ENCODE measurements around the gene DSTN. TPM values are rescaled to one million over a fixed set of nuclear protein-coding genes. Genes with fewer than 3 reads are reported as not detected.

The DSTN gene
- total and polyA plus RNA-seq, 12 donors: 261 to 802 (median 546) TPM

- no peaks in the 10 kb centered on the region for H3K9me3 ChIP-seq
- no peak for TF ChIP-seq CTCF (IDR thresholded peaks at IDR 0.05)
- H3K27ac ChIP-seq: no peak overlapping the region
- peaks cover 0 to 31% (median 8%) of the 10 kb centered on the region in 9 donors for H3K36me3 ChIP-seq
- no peak overlapping the region for H3K4me3 ChIP-seq
- DNase-seq: no peak
- peaks cover 2 to 70% (median 45%) of the 10 kb centered on the region in 9 donors for H3K4me1 ChIP-seq
- no peak for ATAC-seq
- 90 to 92% methylated on average over 1 of the region's 1 CpG for WGBS, 2 donors
- intact Hi-C loops (cut with DNase I): no loop called here
- H3K27me3 ChIP-seq: no peaks in the 10 kb centered on the region
Observed at GRCh38 chr20:17598013-17598550, 28.2 kb downstream of the DSTN start.

GRCh38 chr20:17601957-17602356 lies 32.1 kb downstream of the DSTN start:
- no peak overlapping the region for H3K4me3 ChIP-seq
- H3K27me3 ChIP-seq: no peaks in the 10 kb centered on the region
- intact Hi-C loops (cut with DNase I): no loop called here
- ATAC-seq (no peak), DNase-seq (no peak)
- TF ChIP-seq CTCF (IDR thresholded peaks at IDR 0.05): no peak
- H3K27ac ChIP-seq: no peak overlapping the region
- 68 to 78% methylated on average over 4 of the region's 4 CpGs for WGBS, 2 donors
- peaks cover 0 to 70% (median 15%) of the 10 kb centered on the region in 9 donors for H3K36me3 ChIP-seq
- peaks cover 0 to 49% (median 20%) of the 10 kb centered on the region in 9 donors for H3K4me1 ChIP-seq
- H3K9me3 ChIP-seq: no peaks in the 10 kb centered on the region

- TF ChIP-seq CTCF (IDR thresholded peaks at IDR 0.05): no peak
- Histone ChIP-seq H3K9me3 (no peaks in the 10 kb centered on the region), H3K36me3 (peaks cover 0 to 75% (median 20%) of the 10 kb centered on the region in 9 donors), H3K27me3 (no peaks in the 10 kb centered on the region), H3K4me3 (no peak overlapping the region), H3K27ac (no peak overlapping the region), H3K4me1 (peaks cover 0 to 44% (median 14%) of the 10 kb centered on the region in 9 donors)
- 95 to 100% methylated on average over 4 of the region's 4 CpGs for WGBS, 2 donors
- intact Hi-C loops (cut with DNase I): no loop called here
- no peak for DNase-seq
- ATAC-seq: no peak
Observed at GRCh38 chr20:17602493-17602892, 32.6 kb downstream of the DSTN start.

- Histone ChIP-seq H3K4me3 (no peak overlapping the region), H3K27ac (no peak overlapping the region), H3K4me1 (peaks cover 0 to 43% (median 14%) of the 10 kb centered on the region in 9 donors), H3K27me3 (no peaks in the 10 kb centered on the region), H3K9me3 (no peaks in the 10 kb centered on the region), H3K36me3 (peaks cover 0 to 99% (median 26%) of the 10 kb centered on the region in 9 donors)
- 72 to 75% methylated on average over 5 of the region's 5 CpGs for WGBS, 2 donors
- DNase-seq (no peak), ATAC-seq (peak in 1 of 8 donors; percentile 30)
- intact Hi-C loops (cut with DNase I): loop anchor here in 1 of 10 donors (5.0 kb wide), 1 partner anchor 33 kb away; the partner anchor contains the start of gene DSTN
- no peak for TF ChIP-seq CTCF (IDR thresholded peaks at IDR 0.05)
Observed at GRCh38 chr20:17605131-17605660, 35.3 kb downstream of the DSTN start.
